Measurements from ENCODE around the gene ERBB4. TPM values are rescaled to one million over a fixed set of nuclear protein-coding genes. Genes with fewer than 3 reads are reported as not detected.

ERBB4 gene
- total RNA-seq, 2 donors from 2014 or later, result not detected

- peaks cover 3 to 7% of the 10 kb centered on the region in 2 donors for H3K9me3 Mint-ChIP-seq
- no peak overlapping the region for H3K4me3 Mint-ChIP-seq
- no peak for ATAC-seq (replicated peaks in 1 of 2)
- no peaks in the 10 kb centered on the region for H3K27me3 Mint-ChIP-seq (ENCODE audit: low read depth)
- H3K4me1 Mint-ChIP-seq (ENCODE audit: low read depth), result no peaks in the 10 kb centered on the region
- no peak for DNase-seq
- H3K36me3 Mint-ChIP-seq (ENCODE audit: insufficient read depth in 2 of 2), result no peaks in the 10 kb centered on the region
- H3K27ac Mint-ChIP-seq, result no peak overlapping the region
These were observed 571.4 kb downstream of the ERBB4 start for GRCh38 chr2:211967234-211967633.

GRCh38 chr2:211963969-211964368, 574.6 kb downstream of the ERBB4 start:
- Mint-ChIP-seq H3K27ac (no peak overlapping the region), H3K27me3 (ENCODE audit: low read depth) (no peaks in the 10 kb centered on the region), H3K36me3 (ENCODE audit: insufficient read depth in 2 of 2) (no peaks in the 10 kb centered on the region), H3K4me3 (no peak overlapping the region), H3K9me3 (peaks cover 1 to 4% of the 10 kb centered on the region in 2 donors), H3K4me1 (ENCODE audit: low read depth) (no peaks in the 10 kb centered on the region)
- no peak for DNase-seq
- ATAC-seq (replicated peaks in 1 of 2), result no peak

DNA sequence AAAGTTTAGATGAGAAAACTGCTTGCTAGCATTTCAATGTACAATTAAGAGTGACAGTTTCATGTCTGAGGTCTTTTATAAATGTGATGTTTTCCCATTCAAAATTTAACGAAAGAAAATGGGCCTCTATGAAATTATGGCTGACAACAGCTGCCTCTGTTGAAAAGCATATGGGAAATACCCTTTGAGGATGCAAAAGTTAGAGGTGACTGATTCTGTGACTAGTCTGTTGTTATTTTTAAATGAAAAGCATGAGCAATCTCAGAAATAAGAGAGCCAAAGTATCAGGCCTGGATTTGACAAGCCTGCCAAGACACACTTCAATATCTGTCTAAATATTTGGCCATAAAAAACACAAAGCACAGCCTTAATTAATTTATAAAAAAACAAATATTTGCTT, 580.8 kb downstream of the ERBB4 start:
- H3K27ac Mint-ChIP-seq, result no peak overlapping the region
- no peaks in the 10 kb centered on the region for H3K4me1 Mint-ChIP-seq (ENCODE audit: low read depth)
- H3K36me3 Mint-ChIP-seq (ENCODE audit: insufficient read depth in 2 of 2), result no peaks in the 10 kb centered on the region
- no peaks in the 10 kb centered on the region for H3K27me3 Mint-ChIP-seq (ENCODE audit: low read depth)
- H3K4me3 Mint-ChIP-seq, result no peak overlapping the region
- no peak for ATAC-seq (replicated peaks in 1 of 2)
- H3K9me3 Mint-ChIP-seq, result peaks cover 0 to 4% of the 10 kb centered on the region in 2 donors
- DNase-seq, result no peak

DNA sequence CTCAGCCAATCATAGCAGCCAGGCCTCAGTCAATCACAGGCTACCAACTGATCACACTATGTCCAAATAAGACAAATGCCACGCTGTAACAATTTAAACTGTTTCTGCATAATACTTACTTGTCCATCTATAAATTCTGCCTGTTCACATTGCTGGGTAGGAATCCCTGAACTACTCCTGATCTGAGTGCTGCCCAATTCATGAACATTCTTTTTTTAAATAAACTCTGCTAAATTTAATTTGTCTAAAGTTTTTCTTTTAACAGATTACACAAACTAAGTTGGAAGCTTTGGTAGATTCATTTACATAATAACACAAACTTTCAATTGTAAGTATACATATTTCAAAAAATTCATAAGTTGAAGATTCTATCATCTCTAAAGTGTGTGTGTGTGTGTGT, 583.0 kb downstream of the ERBB4 start:
- Mint-ChIP-seq H3K36me3 (ENCODE audit: insufficient read depth in 2 of 2) (no peaks in the 10 kb centered on the region), H3K27me3 (ENCODE audit: low read depth) (no peaks in the 10 kb centered on the region), H3K4me1 (ENCODE audit: low read depth) (no peaks in the 10 kb centered on the region), H3K27ac (no peak overlapping the region), H3K9me3 (no peaks in the 10 kb centered on the region), H3K4me3 (no peak overlapping the region)
- ATAC-seq (replicated peaks in 1 of 2) (no peak), DNase-seq (no peak)

GRCh38 chr2:211948932-211949331, 589.7 kb downstream of the ERBB4 start:
- H3K27me3 Mint-ChIP-seq (ENCODE audit: low read depth), result no peaks in the 10 kb centered on the region
- no peaks in the 10 kb centered on the region for H3K4me1 Mint-ChIP-seq (ENCODE audit: low read depth)
- H3K4me3 Mint-ChIP-seq, result no peak overlapping the region
- ATAC-seq (replicated peaks in 1 of 2), result no peak
- peaks cover 3 to 5% of the 10 kb centered on the region in 2 donors for H3K9me3 Mint-ChIP-seq
- DNase-seq, result no peak
- no peak overlapping the region for H3K27ac Mint-ChIP-seq
- H3K36me3 Mint-ChIP-seq (ENCODE audit: insufficient read depth in 2 of 2), result no peaks in the 10 kb centered on the region

GRCh38 chr2:211946960-211947359, 591.6 kb downstream of the ERBB4 start:
- no peak for DNase-seq
- no peak for ATAC-seq (replicated peaks in 1 of 2)
- H3K4me1 Mint-ChIP-seq (ENCODE audit: low read depth), result no peaks in the 10 kb centered on the region
- no peak overlapping the region for H3K27ac Mint-ChIP-seq
- H3K36me3 Mint-ChIP-seq (ENCODE audit: insufficient read depth in 2 of 2), result no peaks in the 10 kb centered on the region
- no peak overlapping the region for H3K4me3 Mint-ChIP-seq
- H3K27me3 Mint-ChIP-seq (ENCODE audit: low read depth), result no peaks in the 10 kb centered on the region
- H3K9me3 Mint-ChIP-seq, result peaks cover 3 to 5% of the 10 kb centered on the region in 2 donors

GRCh38 chr2:211944572-211944971, 594.0 kb downstream of the ERBB4 start:
- DNase-seq (no peak), ATAC-seq (replicated peaks in 1 of 2) (no peak)
- H3K27ac Mint-ChIP-seq, result no peak overlapping the region
- no peaks in the 10 kb centered on the region for H3K27me3 Mint-ChIP-seq (ENCODE audit: low read depth)
- H3K9me3 Mint-ChIP-seq, result peaks cover 3 to 5% of the 10 kb centered on the region in 2 donors
- H3K4me1 Mint-ChIP-seq (ENCODE audit: low read depth), result no peaks in the 10 kb centered on the region
- no peaks in the 10 kb centered on the region for H3K36me3 Mint-ChIP-seq (ENCODE audit: insufficient read depth in 2 of 2)
- no peak overlapping the region for H3K4me3 Mint-ChIP-seq

- no peaks in the 10 kb centered on the region for H3K36me3 Mint-ChIP-seq (ENCODE audit: insufficient read depth in 2 of 2)
- no peak overlapping the region for H3K4me3 Mint-ChIP-seq
- H3K27me3 Mint-ChIP-seq (ENCODE audit: low read depth), result no peaks in the 10 kb centered on the region
- no peaks in the 10 kb centered on the region for H3K4me1 Mint-ChIP-seq (ENCODE audit: low read depth)
- H3K9me3 Mint-ChIP-seq, result no peaks in the 10 kb centered on the region
- H3K27ac Mint-ChIP-seq, result no peak overlapping the region
- ATAC-seq (replicated peaks in 1 of 2), result no peak
- DNase-seq, result no peak
These were observed 596.4 kb downstream of the ERBB4 start for GRCh38 chr2:211942153-211942552.

DNA sequence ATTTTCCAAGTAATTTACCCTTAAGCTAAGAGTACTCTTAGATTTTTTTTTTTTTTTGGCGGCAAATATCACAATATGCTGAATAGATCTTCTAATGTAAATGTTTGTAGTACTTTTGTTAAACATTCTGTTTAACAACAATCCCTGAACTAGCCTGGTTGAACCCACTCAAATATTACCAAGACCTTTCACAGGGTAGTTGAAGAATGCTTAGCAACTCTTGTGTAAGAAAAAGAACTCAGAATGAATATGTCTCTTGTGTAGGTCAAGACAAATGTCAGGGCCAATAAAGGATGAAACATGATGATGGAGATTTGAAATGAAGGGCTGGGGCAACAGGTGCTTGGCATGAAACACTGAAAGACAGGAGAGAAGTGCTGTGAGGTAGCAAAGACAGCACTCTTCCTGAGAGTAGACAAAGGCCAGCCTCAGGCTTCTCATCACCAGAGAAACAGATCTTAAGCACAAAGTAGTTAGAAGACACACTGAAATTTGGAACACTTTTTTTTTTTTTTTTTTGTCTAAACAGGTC, 597.3 kb downstream of the ERBB4 start:
- DNase-seq (no peak), ATAC-seq (replicated peaks in 1 of 2) (no peak)
- Mint-ChIP-seq H3K36me3 (ENCODE audit: insufficient read depth in 2 of 2) (no peaks in the 10 kb centered on the region), H3K27me3 (ENCODE audit: low read depth) (no peaks in the 10 kb centered on the region), H3K4me3 (no peak overlapping the region), H3K4me1 (ENCODE audit: low read depth) (no peaks in the 10 kb centered on the region), H3K9me3 (no peaks in the 10 kb centered on the region), H3K27ac (no peak overlapping the region)

- no peaks in the 10 kb centered on the region for H3K9me3 Mint-ChIP-seq
- H3K4me3 Mint-ChIP-seq, result no peak overlapping the region
- no peak for ATAC-seq (replicated peaks in 1 of 2)
- no peaks in the 10 kb centered on the region for H3K36me3 Mint-ChIP-seq (ENCODE audit: insufficient read depth in 2 of 2)
- H3K27ac Mint-ChIP-seq, result no peak overlapping the region
- no peak for DNase-seq
- no peaks in the 10 kb centered on the region for H3K27me3 Mint-ChIP-seq (ENCODE audit: low read depth)
- no peaks in the 10 kb centered on the region for H3K4me1 Mint-ChIP-seq (ENCODE audit: low read depth)
These were observed 599.4 kb downstream of the ERBB4 start for GRCh38 chr2:211939177-211939576.

DNA sequence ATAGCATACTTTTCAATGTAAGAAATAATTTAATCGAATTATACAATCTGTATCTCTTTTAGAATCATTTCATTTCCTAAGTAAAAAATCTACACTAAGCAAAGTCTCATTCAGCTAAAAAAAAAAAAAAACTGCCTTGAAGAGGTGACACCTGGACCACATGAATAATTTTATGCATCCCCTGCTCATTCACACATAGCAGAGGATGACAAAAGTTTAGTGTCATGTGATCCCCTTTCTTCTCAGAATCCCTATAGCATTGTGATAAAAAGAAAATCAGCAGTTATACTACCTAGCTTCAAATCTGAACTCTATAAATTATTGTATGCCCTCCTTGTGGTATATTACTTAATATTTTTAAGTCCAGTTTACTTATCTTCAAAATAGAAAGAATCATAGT, 603.8 kb downstream of the ERBB4 start:
- no peaks in the 10 kb centered on the region for H3K9me3 Mint-ChIP-seq
- H3K36me3 Mint-ChIP-seq (ENCODE audit: insufficient read depth in 2 of 2), result no peaks in the 10 kb centered on the region
- H3K27me3 Mint-ChIP-seq (ENCODE audit: low read depth), result no peaks in the 10 kb centered on the region
- no peak overlapping the region for H3K4me3 Mint-ChIP-seq
- ATAC-seq (replicated peaks in 1 of 2) (no peak), DNase-seq (no peak)
- no peaks in the 10 kb centered on the region for H3K4me1 Mint-ChIP-seq (ENCODE audit: low read depth)
- no peak overlapping the region for H3K27ac Mint-ChIP-seq

DNA sequence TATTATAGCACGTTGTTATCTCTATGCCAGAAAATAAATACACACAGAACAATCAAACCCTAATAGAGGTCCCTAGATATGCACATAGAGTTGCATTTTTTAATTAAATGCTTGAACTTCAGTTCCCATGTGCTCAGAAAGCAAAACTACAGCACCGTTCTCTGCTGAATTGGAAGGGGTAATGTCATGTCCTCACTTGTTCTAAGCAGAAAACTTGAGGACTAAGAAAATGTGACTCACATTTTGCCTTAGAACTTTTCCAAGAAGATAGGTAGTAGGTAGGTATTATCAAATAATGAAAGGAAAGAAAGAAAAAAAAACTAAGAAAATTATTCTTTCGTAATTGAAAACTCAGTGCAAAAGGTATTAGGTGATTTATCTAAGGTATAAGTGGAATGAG, 607.3 kb downstream of the ERBB4 start:
- no peak overlapping the region for H3K4me3 Mint-ChIP-seq
- no peak for ATAC-seq (replicated peaks in 1 of 2)
- DNase-seq, result no peak
- no peaks in the 10 kb centered on the region for H3K36me3 Mint-ChIP-seq (ENCODE audit: insufficient read depth in 2 of 2)
- no peaks in the 10 kb centered on the region for H3K4me1 Mint-ChIP-seq (ENCODE audit: low read depth)
- peaks cover 7% of the 10 kb centered on the region for H3K27me3 Mint-ChIP-seq (ENCODE audit: low read depth)
- H3K27ac Mint-ChIP-seq, result no peak overlapping the region
- peaks cover 0 to 3% of the 10 kb centered on the region in 2 donors for H3K9me3 Mint-ChIP-seq

DNA sequence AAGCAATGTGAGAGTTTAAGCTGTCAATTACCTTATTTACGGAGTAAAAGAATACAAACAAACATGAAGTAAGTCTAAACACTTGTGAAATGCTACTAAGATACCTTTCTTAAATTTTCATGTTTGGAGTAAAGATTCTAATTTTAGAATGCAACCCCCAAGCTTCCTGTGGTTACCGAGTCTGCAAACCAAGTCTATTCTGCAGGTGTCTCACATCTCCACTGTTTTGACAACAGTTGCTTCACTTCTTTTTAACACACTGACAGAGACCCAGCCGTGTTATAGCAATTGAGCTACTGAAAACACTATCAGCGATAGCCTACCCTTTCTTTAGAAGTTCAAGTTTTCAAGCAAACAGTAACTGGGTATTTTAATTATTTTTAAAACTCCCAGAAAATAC, 608.3 kb downstream of the ERBB4 start:
- DNase-seq (no peak), ATAC-seq (replicated peaks in 1 of 2) (no peak)
- H3K4me1 Mint-ChIP-seq (ENCODE audit: low read depth), result no peaks in the 10 kb centered on the region
- H3K27ac Mint-ChIP-seq, result no peak overlapping the region
- no peak overlapping the region for H3K4me3 Mint-ChIP-seq
- peaks cover 7% of the 10 kb centered on the region for H3K27me3 Mint-ChIP-seq (ENCODE audit: low read depth)
- peaks cover 0 to 3% of the 10 kb centered on the region in 2 donors for H3K9me3 Mint-ChIP-seq
- H3K36me3 Mint-ChIP-seq (ENCODE audit: insufficient read depth in 2 of 2), result no peaks in the 10 kb centered on the region

GRCh38 chr2:211928201-211928600, 610.4 kb downstream of the ERBB4 start:
- Mint-ChIP-seq H3K27ac (no peak overlapping the region), H3K4me3 (no peak overlapping the region), H3K27me3 (ENCODE audit: low read depth) (peaks cover 7% of the 10 kb centered on the region), H3K36me3 (ENCODE audit: insufficient read depth in 2 of 2) (no peaks in the 10 kb centered on the region), H3K4me1 (ENCODE audit: low read depth) (no peaks in the 10 kb centered on the region), H3K9me3 (peaks cover 0 to 6% of the 10 kb centered on the region in 2 donors)
- DNase-seq (no peak), ATAC-seq (replicated peaks in 1 of 2) (no peak)

All from activated T-cell treated with anti-CD3 and anti-CD28 coated beads, Interleukin-2, amount 50 U/mL, for 72 hours (primary cell).